ENCODE data around the gene ERC2.

The ERC2 gene

DNA sequence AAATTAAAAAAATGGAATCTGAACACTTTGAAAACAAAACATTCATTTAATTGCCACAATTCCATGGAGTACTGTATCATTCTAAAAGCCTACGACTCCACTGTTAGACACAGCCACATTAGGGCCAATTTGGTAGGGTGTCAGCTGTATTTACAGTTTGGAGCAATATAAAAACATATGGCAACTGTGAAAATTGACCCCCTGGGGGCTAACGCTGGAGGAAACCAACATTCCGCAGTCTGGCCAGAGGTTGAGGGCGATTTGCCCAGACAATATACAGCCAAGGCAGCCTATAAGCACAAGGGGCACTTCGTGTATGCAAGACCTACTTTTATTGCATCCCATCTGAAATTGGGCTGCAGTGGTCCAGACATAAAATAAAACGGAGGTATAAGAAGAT lies 504.7 kb downstream of the ERC2 start:
- no peaks in the 10 kb centered on the region for H3K79me2 ChIP-seq (ENCODE audit: insufficient read depth, low read length)
- H3K4me1 ChIP-seq (ENCODE audit: insufficient read depth, low read length, poor library complexity, severe bottlenecking) = no peaks in the 10 kb centered on the region
- H3K4me2 ChIP-seq (ENCODE audit: low read depth, low read length, poor library complexity, severe bottlenecking) = no peak overlapping the region
- no peaks in the 10 kb centered on the region for H4K20me1 ChIP-seq (ENCODE audit: insufficient read depth, low read length, poor library complexity, severe bottlenecking)
- H2AFZ ChIP-seq (ENCODE audit: low read length) = no peak overlapping the region
- TF ChIP-seq EZH2phosphoT487 (IDR thresholded peaks at IDR 0.05; ENCODE audit: borderline replicate concordance) (no peak), CTCF (conservative IDR thresholded peaks at IDR 0.05; ENCODE audit: low read length) (no peak)
- no peaks in the 10 kb centered on the region for H3K36me3 ChIP-seq (ENCODE audit: insufficient read depth, low read length)
- no peaks in the 10 kb centered on the region for H3F3A ChIP-seq (ENCODE audit: low read depth)
- H3K9ac ChIP-seq (ENCODE audit: low read depth, low read length, poor library complexity, severe bottlenecking) = no peak overlapping the region
- no peaks in the 10 kb centered on the region for H3K9me2 ChIP-seq (replicated peaks; ENCODE audit: low read depth, low read length)
- no peaks in the 10 kb centered on the region for H3K9me3 ChIP-seq (ENCODE audit: insufficient read depth, low read depth, low read length)
- H3K27me3 ChIP-seq (ENCODE audit: insufficient read depth, low read length, poor library complexity, severe bottlenecking) = no peaks in the 10 kb centered on the region
- no peak overlapping the region for H3K4me3 ChIP-seq (ENCODE audit: low read length, poor library complexity, severe bottlenecking)

DNA sequence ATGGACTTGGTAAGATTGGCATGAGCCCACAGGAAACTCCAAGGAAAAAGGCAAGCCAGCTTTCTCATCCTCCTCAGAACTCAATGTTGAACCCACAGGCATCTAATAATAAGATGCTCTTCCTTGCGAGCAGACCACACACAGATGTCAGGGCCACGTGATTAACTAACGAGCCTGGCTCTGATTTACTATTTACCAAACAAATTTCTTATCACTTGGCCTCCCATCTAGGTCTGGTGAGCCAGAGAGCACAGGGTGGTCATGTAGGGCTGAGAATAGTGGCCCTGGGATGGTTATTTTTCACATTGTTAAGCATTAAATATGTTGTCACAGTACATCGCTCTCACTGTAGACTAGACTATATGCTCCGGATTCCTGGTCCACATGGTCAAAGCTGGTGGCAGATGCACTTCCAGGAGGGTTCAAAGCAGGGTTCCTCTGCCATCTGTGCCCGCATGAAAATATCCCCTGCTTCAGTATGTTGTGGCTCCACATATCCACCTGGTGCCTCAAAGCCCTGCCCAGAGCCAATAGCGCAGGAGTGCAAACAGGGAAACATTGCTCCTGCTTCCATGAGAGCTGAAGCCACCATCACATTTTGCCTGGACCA lies 508.7 kb downstream of the ERC2 start:
- Histone ChIP-seq H3K36me3 (ENCODE audit: insufficient read depth, low read length) (no peaks in the 10 kb centered on the region), H3K79me2 (ENCODE audit: insufficient read depth, low read length) (no peaks in the 10 kb centered on the region), H2AFZ (ENCODE audit: low read length) (no peak overlapping the region), H3K4me3 (ENCODE audit: low read length, poor library complexity, severe bottlenecking) (no peak overlapping the region), H3K4me1 (ENCODE audit: insufficient read depth, low read length, poor library complexity, severe bottlenecking) (no peaks in the 10 kb centered on the region), H3K9ac (ENCODE audit: low read depth, low read length, poor library complexity, severe bottlenecking) (no peak overlapping the region), H3K4me2 (ENCODE audit: low read depth, low read length, poor library complexity, severe bottlenecking) (no peak overlapping the region), H4K20me1 (ENCODE audit: insufficient read depth, low read length, poor library complexity, severe bottlenecking) (no peaks in the 10 kb centered on the region), H3K27me3 (ENCODE audit: insufficient read depth, low read length, poor library complexity, severe bottlenecking) (no peaks in the 10 kb centered on the region), H3K9me2 (replicated peaks; ENCODE audit: low read depth, low read length) (no peaks in the 10 kb centered on the region), H3F3A (ENCODE audit: low read depth) (no peaks in the 10 kb centered on the region), H3K9me3 (ENCODE audit: insufficient read depth, low read depth, low read length) (no peaks in the 10 kb centered on the region)
- TF ChIP-seq CTCF (conservative IDR thresholded peaks at IDR 0.05; ENCODE audit: low read length) (no peak), EZH2phosphoT487 (IDR thresholded peaks at IDR 0.05; ENCODE audit: borderline replicate concordance) (no peak)

- Histone ChIP-seq H3K9me2 (replicated peaks; ENCODE audit: low read depth, low read length) (no peaks in the 10 kb centered on the region), H3K9ac (ENCODE audit: low read depth, low read length, poor library complexity, severe bottlenecking) (no peak overlapping the region), H3K36me3 (ENCODE audit: insufficient read depth, low read length) (no peaks in the 10 kb centered on the region), H3K79me2 (ENCODE audit: insufficient read depth, low read length) (no peaks in the 10 kb centered on the region), H3K4me3 (ENCODE audit: low read length, poor library complexity, severe bottlenecking) (no peak overlapping the region), H3K27me3 (ENCODE audit: insufficient read depth, low read length, poor library complexity, severe bottlenecking) (no peaks in the 10 kb centered on the region), H3K4me1 (ENCODE audit: insufficient read depth, low read length, poor library complexity, severe bottlenecking) (no peaks in the 10 kb centered on the region), H4K20me1 (ENCODE audit: insufficient read depth, low read length, poor library complexity, severe bottlenecking) (no peaks in the 10 kb centered on the region), H2AFZ (ENCODE audit: low read length) (no peak overlapping the region), H3F3A (ENCODE audit: low read depth) (no peaks in the 10 kb centered on the region), H3K9me3 (ENCODE audit: insufficient read depth, low read depth, low read length) (no peaks in the 10 kb centered on the region), H3K4me2 (ENCODE audit: low read depth, low read length, poor library complexity, severe bottlenecking) (no peak overlapping the region)
- TF ChIP-seq EZH2phosphoT487 (IDR thresholded peaks at IDR 0.05; ENCODE audit: borderline replicate concordance) = no peak
- no peak for TF ChIP-seq CTCF (conservative IDR thresholded peaks at IDR 0.05; ENCODE audit: low read length)
Measured at GRCh38 chr3:55958605-55959004, 509.7 kb downstream of the ERC2 start.
